Transverse colon (tissue), 4 donors: ENCODE results near the gene AP1S2.

Experiments
- EP300 ChIP-seq: sonication (generic); formaldehyde crosslinking; IDR thresholded peaks from one replicate; pipeline ENCODE4 v1.6.1; 2017; ENCODE audit warnings: antibody characterized with exemption, low read depth
- POLR2A ChIP-seq: fragments of 450-650 bp; IDR thresholded peaks from one replicate; pipeline ENCODE4 v1.6.1; 2016; ENCODE audit warnings: antibody characterized with exemption, mild to moderate bottlenecking, moderate library complexity
- POLR2AphosphoS5 ChIP-seq, 3 donors: sonication (generic); formaldehyde crosslinking; IDR thresholded peaks; one replicate each; pipeline ENCODE4 v1.6.1; 2016; ENCODE audit warnings: antibody characterized with exemption in 3 of 3
- TF ChIP-seq, protein P1 (sequence below), 5 experiments: fragments of 200-600 bp in 3 of 5; fragments of 450-650 bp in 2 of 5; sonication (generic) in 3 of 5; IDR thresholded peaks; 1 replicate in 2 of 5; 2 replicates in 3 of 5; pipeline ENCODE4 v1.5.1; 2016 to 2017; ENCODE audit warnings: antibody characterized with exemption in 5 of 5, inconsistent platforms in 3 of 5, mild to moderate bottlenecking in 2 of 5, moderate library complexity in 1 of 5

DNA sequence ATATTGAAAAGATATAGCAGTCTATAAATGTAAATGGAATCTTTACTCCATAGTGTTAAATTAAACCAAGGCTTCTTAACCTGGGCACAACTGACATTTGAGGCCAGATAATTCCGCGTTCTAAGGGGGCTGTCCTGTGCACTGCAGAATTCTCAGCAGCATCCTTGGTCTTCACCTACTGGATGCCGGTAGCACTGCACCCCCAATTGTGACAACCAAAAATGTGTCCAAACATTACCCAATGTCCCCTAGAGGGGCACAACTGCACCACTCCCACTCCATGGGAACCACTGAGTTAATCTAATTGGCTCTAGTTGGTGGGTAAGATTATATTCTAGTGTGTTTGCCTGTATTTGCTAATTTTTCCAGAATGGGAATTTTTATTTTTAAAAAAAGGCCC, 16.6 kb downstream of the AP1S2 start:
- TF ChIP-seq, protein P1, sequence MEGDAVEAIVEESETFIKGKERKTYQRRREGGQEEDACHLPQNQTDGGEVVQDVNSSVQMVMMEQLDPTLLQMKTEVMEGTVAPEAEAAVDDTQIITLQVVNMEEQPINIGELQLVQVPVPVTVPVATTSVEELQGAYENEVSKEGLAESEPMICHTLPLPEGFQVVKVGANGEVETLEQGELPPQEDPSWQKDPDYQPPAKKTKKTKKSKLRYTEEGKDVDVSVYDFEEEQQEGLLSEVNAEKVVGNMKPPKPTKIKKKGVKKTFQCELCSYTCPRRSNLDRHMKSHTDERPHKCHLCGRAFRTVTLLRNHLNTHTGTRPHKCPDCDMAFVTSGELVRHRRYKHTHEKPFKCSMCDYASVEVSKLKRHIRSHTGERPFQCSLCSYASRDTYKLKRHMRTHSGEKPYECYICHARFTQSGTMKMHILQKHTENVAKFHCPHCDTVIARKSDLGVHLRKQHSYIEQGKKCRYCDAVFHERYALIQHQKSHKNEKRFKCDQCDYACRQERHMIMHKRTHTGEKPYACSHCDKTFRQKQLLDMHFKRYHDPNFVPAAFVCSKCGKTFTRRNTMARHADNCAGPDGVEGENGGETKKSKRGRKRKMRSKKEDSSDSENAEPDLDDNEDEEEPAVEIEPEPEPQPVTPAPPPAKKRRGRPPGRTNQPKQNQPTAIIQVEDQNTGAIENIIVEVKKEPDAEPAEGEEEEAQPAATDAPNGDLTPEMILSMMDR (IDR thresholded peaks at IDR 0.05): no peak
- no peak for TF ChIP-seq POLR2A
- no peak for TF ChIP-seq EP300
- no peak for TF ChIP-seq POLR2AphosphoS5 (IDR thresholded peaks at IDR 0.05)
